GM23248 (cell line): ENCODE data around the gene ATP6V0C. TPM values are rescaled to one million over a fixed set of nuclear protein-coding genes. Genes with fewer than 3 reads are reported as not detected.

Source experiments
- DNase-seq: peaks from one replicate; pipeline ENCODE4 v3.0.0-alpha.2; 2015
- H2AFZ ChIP-seq: fragments of 200-600 bp; sonication (generic); 2 replicates; pipeline ENCODE4 v1.6.1; 2016; ENCODE audit warnings: antibody characterized with exemption
- H3F3A ChIP-seq: fragments of 200-600 bp; sonication (generic); 2 replicates; pipeline ENCODE4 v1.6.1; 2016; ENCODE audit warnings: mild to moderate bottlenecking, antibody characterized with exemption, mixed run types; ENCODE audit not compliant: insufficient read depth
- H3K27ac ChIP-seq: fragments of 200-600 bp; sonication (generic); 2 replicates; pipeline ENCODE4 v1.5.1; 2016; ENCODE audit warnings: mild to moderate bottlenecking
- H3K27me3 ChIP-seq: fragments of 200-600 bp; sonication (generic); replicated peaks from 2 replicates; pipeline ENCODE4 v1.6.1; 2016; ENCODE audit warnings: mild to moderate bottlenecking; ENCODE audit not compliant: insufficient read depth
- H3K36me3 ChIP-seq: fragments of 200-600 bp; sonication (generic); 2 replicates; pipeline ENCODE4 v1.6.1; 2016; ENCODE audit warnings: low read depth, mild to moderate bottlenecking
- H3K4me1 ChIP-seq: fragments of 200-600 bp; sonication (generic); 2 replicates; pipeline ENCODE4 v1.6.1; 2016; ENCODE audit warnings: mild to moderate bottlenecking; ENCODE audit not compliant: insufficient read depth
- H3K4me2 ChIP-seq: fragments of 200-600 bp; sonication (generic); one replicate; pipeline ENCODE4 v1.6.1; 2016; ENCODE audit warnings: mild to moderate bottlenecking; ENCODE audit not compliant: unreplicated experiment
- H3K4me3 ChIP-seq: fragments of 200-600 bp; sonication (generic); 2 replicates; pipeline ENCODE4 v1.5.1; 2016; ENCODE audit warnings: mild to moderate bottlenecking
- H3K79me2 ChIP-seq: fragments of 200-600 bp; sonication (generic); 2 replicates; pipeline ENCODE4 v1.6.1; 2016; ENCODE audit warnings: mild to moderate bottlenecking; ENCODE audit not compliant: insufficient read depth
- H3K9ac ChIP-seq: fragments of 200-600 bp; sonication (generic); 2 replicates; pipeline ENCODE4 v1.6.1; 2016; ENCODE audit warnings: mild to moderate bottlenecking
- H3K9me2 ChIP-seq: fragments of 200-600 bp; sonication (generic); 2 replicates; pipeline ENCODE4 v1.6.1; 2016; ENCODE audit warnings: mixed run types, mild to moderate bottlenecking, moderate library complexity; ENCODE audit not compliant: insufficient read depth
- H3K9me3 ChIP-seq: fragments of 200-600 bp; sonication (generic); one replicate; pipeline ENCODE4 v1.6.1; 2017; ENCODE audit warnings: low read depth
- H4K20me1 ChIP-seq: fragments of 200-600 bp; sonication (generic); 2 replicates; pipeline ENCODE4 v1.6.0; 2016; ENCODE audit not compliant: insufficient read depth
- EZH2 ChIP-seq: fragments of 200-600 bp; sonication (generic); IDR thresholded peaks from 2 replicates; pipeline ENCODE4 v1.6.1; 2018; ENCODE audit warnings: antibody characterized with exemption, mild to moderate bottlenecking; ENCODE audit not compliant: insufficient read depth, poor library complexity, severe bottlenecking
- EZH2phosphoT487 ChIP-seq: fragments of 200-600 bp; sonication (generic); IDR thresholded peaks from 2 replicates; pipeline ENCODE4 v1.6.1; 2018; ENCODE audit warnings: antibody characterized with exemption, moderate library complexity, mild to moderate bottlenecking, low read depth; ENCODE audit not compliant: insufficient read depth
- WGBS, 2 experiments: methylation state at CpG; one replicate each; pipeline ENCODE4 v1.1.6; 2015 to 2017; ENCODE audit warnings: low lambda C conversion rate in 2 of 2, low coverage in 1 of 2; ENCODE audit errors: missing lambda C conversion rate in 2 of 2; 5-methylcytosine and 5-hydroxymethylcytosine counted together
- in situ Hi-C: fragments of 300-500 bp; cut with MboI; formaldehyde crosslinking; loops from 2 replicates; pipeline ENCODE4 v1.15.0; 2020
- polyA plus RNA-seq: library from polyadenylated mRNA; unstranded; fragments of >200 nt; fragmentation: Nextera tagmentation; extraction: Ambion mirVana; gene quantifications from 2 replicates; pipeline ENCODE4 v1.2.1, GENCODE V29; 2016
- total RNA-seq: library from RNA; depleted of rRNA; stranded (reverse); fragments of >200 nt; shearing (Covaris generic); gene quantifications from 2 replicates; pipeline ENCODE4 v1.2.3, GENCODE V29; 2014

The ATP6V0C gene
- total and polyA plus RNA-seq, 2 experiments from 2014 or later: 43.2 to 186 TPM

- H3K4me2 ChIP-seq: no peak overlapping the region
- H2AFZ ChIP-seq: no peak overlapping the region
- H3K27me3 ChIP-seq: no peaks in the 10 kb centered on the region
- peaks cover 4% of the 10 kb centered on the region for H3K4me1 ChIP-seq
- DNase-seq: no peak
- H3K9me2 ChIP-seq: no peaks in the 10 kb centered on the region
- no peak overlapping the region for H3K4me3 ChIP-seq
- WGBS, 2 experiments: 89% methylated on average over 21 to 23 of the region's 24 CpGs
- H3K9me3 ChIP-seq: no peaks in the 10 kb centered on the region
- in situ Hi-C loops: no loop called here
- H3K36me3 ChIP-seq: peaks cover 15% of the 10 kb centered on the region; the same call in 1 of the 2 replicates
- no peak overlapping the region for H3K27ac ChIP-seq
- peaks cover 23% of the 10 kb centered on the region for H3K79me2 ChIP-seq
- H3K9ac ChIP-seq: no peak overlapping the region
- H3F3A ChIP-seq: no peaks in the 10 kb centered on the region
- no peak for TF ChIP-seq EZH2
- TF ChIP-seq EZH2phosphoT487: no peak
- H4K20me1 ChIP-seq: no peaks in the 10 kb centered on the region
Observed at GRCh38 chr16:2527784-2528100, 14.0 kb downstream of the ATP6V0C start.

GRCh38 chr16:2528161-2529060 is 14.7 kb downstream of the ATP6V0C start:
- H3K36me3 ChIP-seq: 0 out of 2 replicates have a peak, but pooled peaks cover 10% of the 10 kb centered on the region
- H3K79me2 ChIP-seq: peaks cover 16% of the 10 kb centered on the region
- H3K4me3 ChIP-seq: no peak overlapping the region
- no peak overlapping the region for H3K27ac ChIP-seq
- H2AFZ ChIP-seq: no peak overlapping the region
- H3K4me1 ChIP-seq: peaks cover 4% of the 10 kb centered on the region
- TF ChIP-seq EZH2phosphoT487: no peak
- TF ChIP-seq EZH2: no peak
- in situ Hi-C loops: no loop called here
- H3K9me3 ChIP-seq: no peaks in the 10 kb centered on the region
- no peaks in the 10 kb centered on the region for H3F3A ChIP-seq
- H4K20me1 ChIP-seq: no peaks in the 10 kb centered on the region
- no peak overlapping the region for H3K9ac ChIP-seq
- 94 to 96% methylated on average over 20 to 34 of the region's 36 CpGs for WGBS, 2 experiments
- no peaks in the 10 kb centered on the region for H3K9me2 ChIP-seq
- DNase-seq: no peak
- no peak overlapping the region for H3K4me2 ChIP-seq
- H3K27me3 ChIP-seq: no peaks in the 10 kb centered on the region

GRCh38 chr16:2529061-2529931 is 15.5 kb downstream of the ATP6V0C start:
- no peak overlapping the region for H3K4me3 ChIP-seq
- H2AFZ ChIP-seq: no peak overlapping the region
- H3K9me2 ChIP-seq: no peaks in the 10 kb centered on the region
- H3K27me3 ChIP-seq: no peaks in the 10 kb centered on the region
- peak; percentile 51 for DNase-seq
- H3K9me3 ChIP-seq: no peaks in the 10 kb centered on the region
- in situ Hi-C loops: no loop called here
- H3K36me3 ChIP-seq: 0 out of 2 replicates have a peak, but pooled peaks cover 9% of the 10 kb centered on the region
- TF ChIP-seq EZH2 (no peak), EZH2phosphoT487 (no peak)
- H3K4me2 ChIP-seq: no peak overlapping the region
- no peak overlapping the region for H3K9ac ChIP-seq
- 0 out of 2 replicates have a peak, but pooled peaks cover 4% of the 10 kb centered on the region for H3F3A ChIP-seq
- H4K20me1 ChIP-seq: no peaks in the 10 kb centered on the region
- no peak overlapping the region for H3K27ac ChIP-seq
- H3K4me1 ChIP-seq: peaks cover 4% of the 10 kb centered on the region
- H3K79me2 ChIP-seq: peaks cover 8% of the 10 kb centered on the region
- WGBS, 2 experiments: 89 to 90% methylated on average over 27 to 32 of the region's 32 CpGs

- TF ChIP-seq EZH2 (no peak), EZH2phosphoT487 (no peak)
- 91 to 93% methylated on average over 15 of the region's 15 CpGs for WGBS, 2 experiments
Observed at GRCh38 chr16:2529961-2530628, 16.3 kb downstream of the ATP6V0C start.

More at GRCh38 chr16:2529961-2530628, 16.3 kb downstream of the ATP6V0C start:
- Histone ChIP-seq H4K20me1 (no peaks in the 10 kb centered on the region), H2AFZ (no peak overlapping the region), H3K4me3 (no peak overlapping the region), H3K27me3 (no peaks in the 10 kb centered on the region), H3F3A (0 out of 2 replicates have a peak, but pooled peaks cover 11% of the 10 kb centered on the region), H3K4me2 (no peak overlapping the region), H3K27ac (no peak overlapping the region), H3K79me2 (peaks cover under 1% of the 10 kb centered on the region; the same call in 1 of the 2 replicates), H3K4me1 (peaks cover 4% of the 10 kb centered on the region), H3K9ac (no peak overlapping the region), H3K36me3 (0 out of 2 replicates have a peak, but pooled peaks cover 4% of the 10 kb centered on the region), H3K9me3 (no peaks in the 10 kb centered on the region), H3K9me2 (no peaks in the 10 kb centered on the region)
- no peak for DNase-seq
- in situ Hi-C loops: no loop called here
